ENCODE data around the gene GPR89B.
"Not testable (repeated sequence)": the region's sequence is repeated elsewhere in the genome, so short reads cannot be mapped to it uniquely, and the experiment has no call there.

Gene GPR89B
- 7.9 to 15.3 (median 11.8) reads per million in 4 donors for total RNA-seq

GRCh38 chr1:147928236-147929132 is at the start of gene GPR89B:
GPR89B (plus strand) TSS chr1:147928420; CDS start chr1:147928537, 117 bp downstream.
- DNase-seq, result peak; percentile 82 to 95 (median 85)

GRCh38 chr1:147879911-147880310 is 48.3 kb upstream of the GPR89B start:
- no peak for DNase-seq

- DNase-seq, result no peak
These were observed 45.7 kb upstream of the GPR89B start for GRCh38 chr1:147882535-147882934.

GRCh38 chr1:147890177-147890790 is 37.9 kb upstream of the GPR89B start:
- peak; percentile 14 to 55 (median 32) for DNase-seq

- no peak for DNase-seq
These were observed 37.1 kb upstream of the GPR89B start for GRCh38 chr1:147891088-147891487.

GRCh38 chr1:147892216-147892615 is 36.0 kb upstream of the GPR89B start:
- DNase-seq, result no peak

- DNase-seq, result peak in 2 of 5 donors; percentile 11 to 32
These were observed 35.4 kb upstream of the GPR89B start for GRCh38 chr1:147892731-147893214.

GRCh38 chr1:147895123-147895522 is 33.1 kb upstream of the GPR89B start:
- no peak for DNase-seq

- no peak for DNase-seq
These were observed 31.0 kb upstream of the GPR89B start for GRCh38 chr1:147897029-147897752.

GRCh38 chr1:147897789-147898188 is 30.4 kb upstream of the GPR89B start:
- DNase-seq, result no peak

- no peak for DNase-seq
These were observed 25.9 kb upstream of the GPR89B start, which contains the start of gene GJA8 for GRCh38 chr1:147902253-147902845. GJA8 (plus strand) TSS chr1:147902795; CDS start chr1:147907956, 5,161 bp downstream.

- peak in 1 of 5 donors; percentile 41 for DNase-seq
These were observed 23.5 kb upstream of the GPR89B start for GRCh38 chr1:147904726-147905125.

- DNase-seq, result no peak
These were observed 20.3 kb upstream of the GPR89B start for GRCh38 chr1:147907786-147908509.

GRCh38 chr1:147912553-147912952 is 15.7 kb upstream of the GPR89B start:
- no peak for DNase-seq

- DNase-seq, result no peak
These were observed 14.8 kb upstream of the GPR89B start for GRCh38 chr1:147913362-147913942.

GRCh38 chr1:147919896-147920295 is 8.3 kb upstream of the GPR89B start:
- no peak for DNase-seq

- DNase-seq, result no peak
These were observed 3.4 kb upstream of the GPR89B start for GRCh38 chr1:147924813-147925212.

GRCh38 chr1:147927215-147927614 is 1.0 kb upstream of the GPR89B start:
- DNase-seq, result not testable (repeated sequence)

GRCh38 chr1:147927689-147928088 is 531 bp upstream of the GPR89B start:
- DNase-seq, result not testable (repeated sequence)

- not testable (repeated sequence) for DNase-seq
These were observed 2.9 kb downstream of the GPR89B start for GRCh38 chr1:147931137-147931536.

- not testable (repeated sequence) for DNase-seq
These were observed 7.1 kb downstream of the GPR89B start for GRCh38 chr1:147935296-147935695.
